ENCODE data around the gene SFTPD.
"Not testable (repeated sequence)": the region's sequence is repeated elsewhere in the genome, so short reads cannot be mapped to it uniquely, and the experiment has no call there.

GRCh38 chr10:79988199-79988598, 39.3 kb upstream of the SFTPD start:
- TF ChIP-seq TAF1 (IDR thresholded peaks at IDR 0.05; ENCODE audit: borderline replicate concordance, low read depth, low read length); POLR2A (IDR thresholded peaks at IDR 0.05; ENCODE audit: low read depth, low read length): not testable (repeated sequence)
